K562 (cell line): Measurements from ENCODE around the gene KIAA1614. TPM values are rescaled to one million over a fixed set of nuclear protein-coding genes. Genes with fewer than 3 reads are reported as not detected.
A peak's percentile ranks its signal among the peaks of the same experiment; 100 is the strongest.

Source experiments
- ATAC-seq: fragments of 200-7000 bp; cut with Tn5 transposase; 3 replicates; pipeline ENCODE4 v1.9.1; 2020; ENCODE audit warnings: moderate library complexity
- BruUV-seq: library from RNA; stranded (reverse); fragments of 400-500 nt; replicated peaks from 2 replicates; lab custom pipeline; 2021; lab: Mats Ljungman, UMichigan
- CTCF ChIA-PET: fragments of 300-600 bp; formaldehyde crosslinking; extraction: SDS; loops from one replicate; lab custom pipeline; 2021; ENCODE audit warnings: low intra/inter-chr PET ratio; lab: Yijun Ruan, JAX
- POLR2A ChIA-PET: fragments of 300-600, 350-650 bp; sonication (Branson Sonifier 250); formaldehyde crosslinking; extraction: SDS; loops from one replicate; lab custom pipeline; 2021; ENCODE audit warnings: antibody characterized with exemption, inconsistent platforms; lab: Yijun Ruan, JAX
- DNase-seq, 4 experiments: peaks; one replicate each; pipeline versions ENCODE4 v3.0.0 to v3.0.0-alpha.2; 2011 to 2018; ENCODE audit warnings: low spot score in 3 of 4, mixed read lengths in 3 of 4; ENCODE audit errors: extremely low read depth in 1 of 4
- FAIRE-seq: peaks from 2 replicates; lab custom pipeline; 2011; peaks lifted over from hg19 to GRCh38; lab: Jason Lieb, UNC
- H2AFZ ChIP-seq: 2 replicates; pipeline ENCODE4 v1.6.0; 2011; ENCODE audit warnings: low read depth, low read length, control low read depth, inconsistent platforms
- H3K27ac ChIP-seq: fragments of 200-600 bp; 3 replicates; pipeline ENCODE4 v1.8.0; 2011; ENCODE audit warnings: low read depth, mild to moderate bottlenecking, control low read depth, inconsistent platforms, low read length, moderate library complexity, mixed read lengths; ENCODE audit errors: extremely low read depth
- H3K27me3 ChIP-seq, 2 experiments: fragments of 300-600 bp in 1 of 2; 2 replicates in 1 of 2; 3 replicates in 1 of 2; pipeline versions ENCODE4 v1.6.0 to v1.8.0; 2011; ENCODE audit warnings: inconsistent platforms in 2 of 2, low read length in 2 of 2, mild to moderate bottlenecking in 1 of 2, mixed read lengths in 1 of 2, moderate library complexity in 1 of 2; ENCODE audit not compliant: control insufficient read depth in 2 of 2, insufficient read depth in 2 of 2
- H3K36me3 ChIP-seq: fragments of 300-600 bp; 3 replicates; pipeline ENCODE4 v1.8.0; 2011; ENCODE audit warnings: mild to moderate bottlenecking, low read length, inconsistent platforms; ENCODE audit not compliant: control insufficient read depth, insufficient read depth
- H3K4me1 ChIP-seq, 2 experiments: fragments of 200-600 bp in 1 of 2; replicated peaks in 1 of 2; 2 replicates in 1 of 2; 3 replicates in 1 of 2; pipeline versions ENCODE4 v1.5.1 to v1.8.0; 2011; ENCODE audit warnings: inconsistent platforms in 2 of 2, low read length in 2 of 2, mild to moderate bottlenecking in 1 of 2, mixed read lengths in 1 of 2, moderate library complexity in 1 of 2; ENCODE audit not compliant: control insufficient read depth in 2 of 2, insufficient read depth in 2 of 2
- H3K4me2 ChIP-seq: 2 replicates; pipeline ENCODE4 v1.6.1; 2011; ENCODE audit warnings: low read length, control low read depth, inconsistent platforms, mixed read lengths; ENCODE audit not compliant: insufficient read depth
- H3K4me3 ChIP-seq: fragments of 200-600 bp; sonication (generic), shearing (Covaris generic); 2 replicates; pipeline ENCODE4 v1.5.1; 2016; ENCODE audit warnings: control low read depth, inconsistent platforms
- H3K79me2 ChIP-seq: fragments of 200-600 bp; 3 replicates; pipeline ENCODE4 v1.8.0; 2011; ENCODE audit warnings: low read length, inconsistent platforms; ENCODE audit not compliant: control insufficient read depth, insufficient read depth
- H3K9ac ChIP-seq, 2 experiments: 2 replicates each; pipeline versions ENCODE4 v1.6.0 to v1.6.1; 2011; ENCODE audit warnings: low read depth in 2 of 2, low read length in 2 of 2, control low read depth in 1 of 2, inconsistent platforms in 1 of 2, mild to moderate bottlenecking in 1 of 2, mixed read lengths in 1 of 2; ENCODE audit not compliant: insufficient read depth in 1 of 2
- H3K9me1 ChIP-seq: one replicate; pipeline ENCODE4 v1.6.0; 2011; ENCODE audit warnings: inconsistent platforms, mild to moderate bottlenecking, low read length, moderate library complexity; ENCODE audit not compliant: control insufficient read depth, insufficient read depth
- H3K9me3 ChIP-seq: replicated peaks from 2 replicates; pipeline ENCODE4 v1.5.1; 2011; ENCODE audit warnings: low read depth, low read length, inconsistent platforms; ENCODE audit not compliant: control insufficient read depth, insufficient read depth
- H4K20me1 ChIP-seq: replicated peaks from 2 replicates; pipeline ENCODE4 v1.6.1; 2011; ENCODE audit warnings: low read length, inconsistent platforms, mixed read lengths; ENCODE audit not compliant: control insufficient read depth, insufficient read depth
- CBFA2T2 ChIP-seq: fragments of 450-650 bp; conservative IDR thresholded peaks from 2 replicates; pipeline ENCODE4 v1.6.1; 2017; ENCODE audit warnings: mild to moderate bottlenecking
- EGR1 ChIP-seq: fragments of 450-650 bp; conservative IDR thresholded peaks from 2 replicates; pipeline ENCODE4 v1.6.1; 2017; ENCODE audit warnings: mild to moderate bottlenecking
- SIN3A ChIP-seq, 2 experiments: fragments of 150-350 bp in 1 of 2; IDR thresholded peaks; 2 replicates each; pipeline ENCODE4 v1.6.1; 2011 to 2016; ENCODE audit warnings: borderline replicate concordance in 2 of 2, low read depth in 2 of 2, low read length in 2 of 2, mild to moderate bottlenecking in 2 of 2, moderate library complexity in 2 of 2; ENCODE audit not compliant: control insufficient read depth in 1 of 2
- WGBS: fragments of 100-300 bp; shearing (Covaris generic); methylation state at CpG from one replicate; pipeline ENCODE4 v1.1.6; 2016; ENCODE audit warnings: low coverage, mixed read lengths; ENCODE audit not compliant: insufficient coverage; ENCODE audit errors: missing lambda C conversion rate; 5-methylcytosine and 5-hydroxymethylcytosine counted together
- in situ Hi-C: fragments of 300-500 bp; cut with MboI; formaldehyde crosslinking; loops from 4 replicates; pipeline ENCODE4 v1.15.0; 2018; ENCODE audit warnings: inconsistent platforms, mixed read lengths
- intact Hi-C: fragments of 100-400 bp; cut with micrococcal nuclease; formaldehyde crosslinking; loops from 2 replicates; pipeline ENCODE4 v1.14.2; 2022
- polyA plus RNA-seq, 8 experiments: library from polyadenylated mRNA; depleted of rRNA in 4 of 8; stranded (reverse) in 5 of 8; unstranded in 3 of 8; fragments of >200 nt; fragmentation: Nextera tagmentation in 2 of 8; fragmentation: Illumina TruSeq in 1 of 8; extraction: Ambion mirVana in 2 of 8; extraction: Trizol in 1 of 8; gene quantifications; 2 replicates each; pipeline versions ENCODE4 v1.2.1 to v1.2.3, GENCODE V29; 2011 to 2014; ENCODE audit warnings: inconsistent platforms in 1 of 8, missing spikeins in 1 of 8
- total RNA-seq, 7 experiments: library from RNA; depleted of rRNA in 6 of 7; stranded (reverse); fragments of >200 nt in 6 of 7; fragmentation: Illumina TruSeq in 2 of 7; extraction: Trizol in 2 of 7; gene quantifications; 2 replicates each; pipeline versions ENCODE4 v1.2.1 to v1.2.3, GENCODE V29; 2011 to 2021; ENCODE audit warnings: low replicate concordance in 1 of 7

Gene KIAA1614
- total and polyA plus RNA-seq, 9 of the 15 experiments (the other 6 are each of a cell fraction or from before 2014, with no cell fraction given) = 0.01 to 1.1 (median 0.15) TPM; not detected in 1

- Histone ChIP-seq H3K9me1 (no peaks in the 10 kb centered on the region), H3K4me2 (no peak overlapping the region), H3K79me2 (no peaks in the 10 kb centered on the region), H4K20me1 (no peaks in the 10 kb centered on the region), H3K9me3 (no peaks in the 10 kb centered on the region; the same call in 1 of the 2 replicates), H3K4me3 (no peak overlapping the region), H3K27me3 (peaks cover 3 to 4% of the 10 kb centered on the region in 2 experiments; a peak in 1 of 5 replicates), H3K4me1 (peaks cover 3 to 24% of the 10 kb centered on the region in 2 experiments; a peak in 3 of 5 replicates), H3K9ac (peak overlapping the region in 1 of 2 experiments; percentile 62; a peak in 1 of 4 replicates), H3K36me3 (no peaks in the 10 kb centered on the region; the same call in 2 of the 3 replicates), H2AFZ (no peak overlapping the region), H3K27ac (no peak overlapping the region)
- intact Hi-C loops (no loop called here), in situ Hi-C loops (no loop called here)
- FAIRE-seq = no peak
- ATAC-seq = no peak
- TF ChIP-seq EGR1 (0 out of 2 replicates have a peak, but pooled peaks have one; percentile 9), SIN3A (IDR thresholded peaks at IDR 0.05; ENCODE audit: borderline replicate concordance in 2 of 2, control insufficient read depth in 1 of 2, low read depth in 2 of 2, low read length in 2 of 2) (no peak), CBFA2T2 (0 out of 2 replicates have a peak, but pooled peaks have one; percentile 3)
- no TSS peak for BruUV-seq
- CTCF ChIA-PET = no interaction called here
- 52% methylated on average over 17 of the region's 20 CpGs for WGBS
- DNase-seq = peak in 1 of 4 experiments; percentile 38
- POLR2A ChIA-PET = interaction anchor here (0.7 to 1.0 kb wide), 2 partner anchors 163 to 337 kb away, joined by 3 read pairs; no protein-coding TSS in a partner anchor
Measured at GRCh38 chr1:180941518-180942275, 29.0 kb downstream of the KIAA1614 start.
